Testis (tissue), 2 donors: Measurements from ENCODE around the gene DRAXIN.

Experiments used
- POLR2A ChIP-seq: fragments of 450-650 bp; IDR thresholded peaks from one replicate; pipeline ENCODE4 v1.6.1; 2017; ENCODE audit warnings: antibody characterized with exemption, mild to moderate bottlenecking, moderate library complexity
- TF ChIP-seq, protein P1 (sequence below), 3 experiments: fragments of 450-650 bp in 2 of 3; fragments of 200-600 bp in 1 of 3; sonication (generic) in 1 of 3; IDR thresholded peaks; one replicate each; pipeline ENCODE4 v1.5.1; 2016 to 2019; ENCODE audit warnings: antibody characterized with exemption in 3 of 3, mild to moderate bottlenecking in 2 of 3, moderate library complexity in 1 of 3

DNA sequence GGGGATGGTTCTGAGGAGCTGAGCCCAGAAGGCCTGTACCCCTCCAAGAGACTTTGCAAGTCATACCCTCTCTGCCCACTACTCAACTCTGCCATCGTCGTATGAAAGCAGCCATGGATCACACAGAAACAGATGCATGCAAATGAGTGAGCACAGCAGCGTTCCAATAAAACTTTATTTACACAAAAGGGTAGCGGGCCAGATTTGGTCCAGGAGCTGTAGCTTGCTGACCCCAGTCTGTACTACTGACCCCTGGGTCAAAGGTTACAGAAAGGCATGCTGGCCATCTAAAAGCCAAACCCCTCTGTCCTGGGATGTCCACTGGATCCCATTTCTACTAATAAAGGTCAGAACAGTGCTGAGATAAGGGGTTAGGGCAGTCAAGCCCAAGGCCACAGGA, 35.6 kb downstream of the DRAXIN start:
- TF ChIP-seq, protein P1, sequence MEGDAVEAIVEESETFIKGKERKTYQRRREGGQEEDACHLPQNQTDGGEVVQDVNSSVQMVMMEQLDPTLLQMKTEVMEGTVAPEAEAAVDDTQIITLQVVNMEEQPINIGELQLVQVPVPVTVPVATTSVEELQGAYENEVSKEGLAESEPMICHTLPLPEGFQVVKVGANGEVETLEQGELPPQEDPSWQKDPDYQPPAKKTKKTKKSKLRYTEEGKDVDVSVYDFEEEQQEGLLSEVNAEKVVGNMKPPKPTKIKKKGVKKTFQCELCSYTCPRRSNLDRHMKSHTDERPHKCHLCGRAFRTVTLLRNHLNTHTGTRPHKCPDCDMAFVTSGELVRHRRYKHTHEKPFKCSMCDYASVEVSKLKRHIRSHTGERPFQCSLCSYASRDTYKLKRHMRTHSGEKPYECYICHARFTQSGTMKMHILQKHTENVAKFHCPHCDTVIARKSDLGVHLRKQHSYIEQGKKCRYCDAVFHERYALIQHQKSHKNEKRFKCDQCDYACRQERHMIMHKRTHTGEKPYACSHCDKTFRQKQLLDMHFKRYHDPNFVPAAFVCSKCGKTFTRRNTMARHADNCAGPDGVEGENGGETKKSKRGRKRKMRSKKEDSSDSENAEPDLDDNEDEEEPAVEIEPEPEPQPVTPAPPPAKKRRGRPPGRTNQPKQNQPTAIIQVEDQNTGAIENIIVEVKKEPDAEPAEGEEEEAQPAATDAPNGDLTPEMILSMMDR (IDR thresholded peaks at IDR 0.05) = no peak
- TF ChIP-seq POLR2A = no peak
